Measurements from ENCODE around the gene FUOM.

GRCh38 chr10:133329491-133330202 lies 28.2 kb downstream of the FUOM start:
- peak; percentile 82 to 97 (median 86) for TF ChIP-seq CTCF (IDR thresholded peaks at IDR 0.05)
- no peak for TF ChIP-seq POLR2A (IDR thresholded peaks at IDR 0.05)
